ENCODE data around the gene RTP2.
A peak's percentile ranks its signal among the peaks of the same experiment; 100 is the strongest.

The RTP2 gene

GRCh38 chr3:187669675-187670504, 32.5 kb downstream of the RTP2 start, which contains the start of gene SST:
Gene SST (minus strand): TSS chr3:187670394. CDS start chr3:187670291, 103 bp downstream.
- peak; percentile 83 for DNase-seq (ENCODE audit: low read depth, low spot score)

- DNase-seq (ENCODE audit: low read depth, low spot score), result no peak
Measured at GRCh38 chr3:187667526-187667925, 34.8 kb downstream of the RTP2 start.

GRCh38 chr3:187665764-187666402, 36.5 kb downstream of the RTP2 start:
- DNase-seq (ENCODE audit: low read depth, low spot score), result no peak

- no peak for DNase-seq (ENCODE audit: low read depth, low spot score)
Measured at GRCh38 chr3:187665010-187665409, 37.3 kb downstream of the RTP2 start.

- no peak for DNase-seq (ENCODE audit: low read depth, low spot score)
Measured at GRCh38 chr3:187662848-187663409, 39.4 kb downstream of the RTP2 start.

GRCh38 chr3:187661267-187661666, 41.1 kb downstream of the RTP2 start:
- DNase-seq (ENCODE audit: low read depth, low spot score), result no peak

- no peak for DNase-seq (ENCODE audit: low read depth, low spot score)
Measured at GRCh38 chr3:187651282-187651681, 51.1 kb downstream of the RTP2 start.

Measured in astrocyte of the hippocampus (primary cell).